B cell (primary cell): ENCODE data around the gene UTP11.

Experiments
- CTCF ChIP-seq: fragments of 200-600 bp; IDR thresholded peaks from one replicate; pipeline ENCODE4 v1.8.0; 2022; ENCODE audit warnings: antibody characterized with exemption, mild to moderate bottlenecking
- EZH2 ChIP-seq: IDR thresholded peaks from 2 replicates; pipeline ENCODE4 v1.6.1; 2012; ENCODE audit warnings: borderline replicate concordance, low read depth, mild to moderate bottlenecking, moderate library complexity, low read length; ENCODE audit not compliant: insufficient read depth, poor library complexity, severe bottlenecking

GRCh38 chr1:38046333-38046883, 33.9 kb downstream of the UTP11 start, which contains the start of gene POU3F1:
- no peak for TF ChIP-seq CTCF
- no peak for TF ChIP-seq EZH2
